ENCODE results near the gene C11orf68. TPM values are rescaled to one million over a fixed set of nuclear protein-coding genes. Genes with fewer than 3 reads are reported as not detected.

Gene C11orf68
- total and polyA plus RNA-seq, 9 of the 15 experiments (the other 6 are each of a cell fraction or from before 2014, with no cell fraction given), result 3.6 to 35.9 (median 12.8) TPM

DNA sequence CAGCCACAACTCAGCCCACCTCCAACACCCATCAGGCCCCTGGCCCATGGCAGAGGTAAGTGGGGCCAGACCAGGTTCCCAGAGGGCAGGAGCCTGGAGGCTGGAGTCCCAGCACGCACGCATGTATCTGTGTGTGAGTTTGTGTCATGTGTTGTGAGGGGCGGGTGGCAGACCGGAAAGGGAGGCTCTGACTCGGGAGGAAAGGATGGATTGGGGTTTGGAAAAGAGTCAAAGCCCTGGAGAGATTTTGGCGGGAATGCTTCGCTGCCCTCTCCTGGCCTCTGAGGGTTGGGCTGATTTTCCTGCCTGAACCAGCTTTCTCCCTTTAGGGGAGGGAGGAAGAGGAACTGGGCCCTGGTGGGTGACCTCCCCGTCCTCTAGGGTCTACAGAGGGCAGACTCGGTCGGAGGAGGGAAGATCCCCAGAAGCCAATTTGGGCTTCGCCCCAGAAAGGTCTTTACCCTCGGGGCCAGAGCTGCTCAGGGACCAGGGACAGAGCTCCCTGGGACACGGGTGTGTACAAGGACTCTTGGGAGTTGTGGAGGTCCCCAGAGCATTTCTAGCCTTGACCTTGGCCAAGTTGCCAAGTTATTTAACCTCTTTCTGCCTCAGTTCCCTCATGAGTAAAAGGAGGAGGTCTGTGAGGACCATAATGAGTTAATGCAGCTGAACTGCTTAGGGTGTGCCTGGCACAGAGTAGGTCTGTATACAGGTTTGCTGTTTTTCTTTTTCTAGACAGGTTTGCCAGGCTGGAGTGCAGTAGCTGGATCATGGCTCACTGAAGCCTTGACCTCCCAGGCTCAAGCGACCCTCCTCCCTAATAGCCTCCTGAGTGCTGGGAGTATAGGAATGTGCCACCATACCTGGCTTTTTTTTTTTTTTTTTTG is 6.9 kb downstream of the C11orf68 start (continued):
- TF ChIP-seq, protein P1, sequence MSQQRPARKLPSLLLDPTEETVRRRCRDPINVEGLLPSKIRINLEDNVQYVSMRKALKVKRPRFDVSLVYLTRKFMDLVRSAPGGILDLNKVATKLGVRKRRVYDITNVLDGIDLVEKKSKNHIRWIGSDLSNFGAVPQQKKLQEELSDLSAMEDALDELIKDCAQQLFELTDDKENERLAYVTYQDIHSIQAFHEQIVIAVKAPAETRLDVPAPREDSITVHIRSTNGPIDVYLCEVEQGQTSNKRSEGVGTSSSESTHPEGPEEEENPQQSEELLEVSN (IDR thresholded peaks at IDR 0.05; ENCODE audit: borderline replicate concordance in 1 of 2, extremely low read depth in 1 of 2, insufficient read depth in 1 of 2, insufficient read length in 1 of 2, low read depth in 1 of 2, low read length in 1 of 2, poor library complexity in 1 of 2, severe bottlenecking in 1 of 2), result peak; percentile 84 to 91
- TF ChIP-seq, protein P2, sequence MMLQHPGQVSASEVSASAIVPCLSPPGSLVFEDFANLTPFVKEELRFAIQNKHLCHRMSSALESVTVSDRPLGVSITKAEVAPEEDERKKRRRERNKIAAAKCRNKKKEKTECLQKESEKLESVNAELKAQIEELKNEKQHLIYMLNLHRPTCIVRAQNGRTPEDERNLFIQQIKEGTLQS (IDR thresholded peaks at IDR 0.05), result 0 out of 2 replicates have a peak, but pooled peaks have one; percentile 12
- TF ChIP-seq, protein P2 (CRISPR knock-in tag; conservative IDR thresholded peaks at IDR 0.05), result no peak
- TF ChIP-seq HDGF (IDR thresholded peaks at IDR 0.05) (no peak), RCOR1 (IDR thresholded peaks at IDR 0.05; ENCODE audit: borderline replicate concordance in 1 of 2, low read depth in 2 of 2, low read length in 2 of 2) (peak in 1 of 2 experiments; percentile 58; a peak in 1 of 4 replicates), RAD21 (CRISPR knock-in tag; conservative IDR thresholded peaks at IDR 0.05 in 1 of 2, IDR thresholded peaks at IDR 0.05 in 1 of 2) (peak; percentile 43 to 74; a peak in 3 of 4 replicates), POU5F1 (IDR thresholded peaks at IDR 0.05; ENCODE audit: borderline replicate concordance, low read depth, low read length, partially characterized antibody) (no peak), PHF21A (IDR thresholded peaks at IDR 0.05; ENCODE audit: borderline replicate concordance, low read depth) (no peak), BMI1 (IDR thresholded peaks at IDR 0.05; ENCODE audit: low read length) (no peak), LCOR (CRISPR knock-in tag; IDR thresholded peaks at IDR 0.05) (peak; percentile 86), KLF16 (IDR thresholded peaks at IDR 0.05) (peak; percentile 18; the same call in 1 of the 2 replicates), ZKSCAN1 (IDR thresholded peaks at IDR 0.05; ENCODE audit: low read depth, low read length) (peak; percentile 56; the same call in 1 of the 2 replicates), FOXA3 (CRISPR knock-in tag; conservative IDR thresholded peaks at IDR 0.05 in 1 of 2, IDR thresholded peaks at IDR 0.05 in 1 of 2) (0 out of 4 replicates have a peak, but pooled peaks of 1 of the 2 experiments have one; percentile 38)
- TF ChIP-seq, protein P3, sequence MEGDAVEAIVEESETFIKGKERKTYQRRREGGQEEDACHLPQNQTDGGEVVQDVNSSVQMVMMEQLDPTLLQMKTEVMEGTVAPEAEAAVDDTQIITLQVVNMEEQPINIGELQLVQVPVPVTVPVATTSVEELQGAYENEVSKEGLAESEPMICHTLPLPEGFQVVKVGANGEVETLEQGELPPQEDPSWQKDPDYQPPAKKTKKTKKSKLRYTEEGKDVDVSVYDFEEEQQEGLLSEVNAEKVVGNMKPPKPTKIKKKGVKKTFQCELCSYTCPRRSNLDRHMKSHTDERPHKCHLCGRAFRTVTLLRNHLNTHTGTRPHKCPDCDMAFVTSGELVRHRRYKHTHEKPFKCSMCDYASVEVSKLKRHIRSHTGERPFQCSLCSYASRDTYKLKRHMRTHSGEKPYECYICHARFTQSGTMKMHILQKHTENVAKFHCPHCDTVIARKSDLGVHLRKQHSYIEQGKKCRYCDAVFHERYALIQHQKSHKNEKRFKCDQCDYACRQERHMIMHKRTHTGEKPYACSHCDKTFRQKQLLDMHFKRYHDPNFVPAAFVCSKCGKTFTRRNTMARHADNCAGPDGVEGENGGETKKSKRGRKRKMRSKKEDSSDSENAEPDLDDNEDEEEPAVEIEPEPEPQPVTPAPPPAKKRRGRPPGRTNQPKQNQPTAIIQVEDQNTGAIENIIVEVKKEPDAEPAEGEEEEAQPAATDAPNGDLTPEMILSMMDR (IDR thresholded peaks at IDR 0.05 in 2 of 3, conservative IDR thresholded peaks at IDR 0.05 in 1 of 3; ENCODE audit: insufficient read depth in 2 of 3, low read depth in 1 of 3, low read length in 3 of 3), result peak; percentile 55 to 76 (median 58)
- TF ChIP-seq, protein P4, sequence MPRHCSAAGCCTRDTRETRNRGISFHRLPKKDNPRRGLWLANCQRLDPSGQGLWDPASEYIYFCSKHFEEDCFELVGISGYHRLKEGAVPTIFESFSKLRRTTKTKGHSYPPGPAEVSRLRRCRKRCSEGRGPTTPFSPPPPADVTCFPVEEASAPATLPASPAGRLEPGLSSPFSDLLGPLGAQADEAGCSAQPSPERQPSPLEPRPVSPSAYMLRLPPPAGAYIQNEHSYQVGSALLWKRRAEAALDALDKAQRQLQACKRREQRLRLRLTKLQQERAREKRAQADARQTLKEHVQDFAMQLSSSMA (CRISPR knock-in tag; IDR thresholded peaks at IDR 0.05), result no peak
- TF ChIP-seq, protein P5, sequence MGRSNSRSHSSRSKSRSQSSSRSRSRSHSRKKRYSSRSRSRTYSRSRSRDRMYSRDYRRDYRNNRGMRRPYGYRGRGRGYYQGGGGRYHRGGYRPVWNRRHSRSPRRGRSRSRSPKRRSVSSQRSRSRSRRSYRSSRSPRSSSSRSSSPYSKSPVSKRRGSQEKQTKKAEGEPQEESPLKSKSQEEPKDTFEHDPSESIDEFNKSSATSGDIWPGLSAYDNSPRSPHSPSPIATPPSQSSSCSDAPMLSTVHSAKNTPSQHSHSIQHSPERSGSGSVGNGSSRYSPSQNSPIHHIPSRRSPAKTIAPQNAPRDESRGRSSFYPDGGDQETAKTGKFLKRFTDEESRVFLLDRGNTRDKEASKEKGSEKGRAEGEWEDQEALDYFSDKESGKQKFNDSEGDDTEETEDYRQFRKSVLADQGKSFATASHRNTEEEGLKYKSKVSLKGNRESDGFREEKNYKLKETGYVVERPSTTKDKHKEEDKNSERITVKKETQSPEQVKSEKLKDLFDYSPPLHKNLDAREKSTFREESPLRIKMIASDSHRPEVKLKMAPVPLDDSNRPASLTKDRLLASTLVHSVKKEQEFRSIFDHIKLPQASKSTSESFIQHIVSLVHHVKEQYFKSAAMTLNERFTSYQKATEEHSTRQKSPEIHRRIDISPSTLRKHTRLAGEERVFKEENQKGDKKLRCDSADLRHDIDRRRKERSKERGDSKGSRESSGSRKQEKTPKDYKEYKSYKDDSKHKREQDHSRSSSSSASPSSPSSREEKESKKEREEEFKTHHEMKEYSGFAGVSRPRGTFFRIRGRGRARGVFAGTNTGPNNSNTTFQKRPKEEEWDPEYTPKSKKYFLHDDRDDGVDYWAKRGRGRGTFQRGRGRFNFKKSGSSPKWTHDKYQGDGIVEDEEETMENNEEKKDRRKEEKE (IDR thresholded peaks at IDR 0.05; ENCODE audit: borderline replicate concordance in 1 of 2, control insufficient read depth in 1 of 2, low read depth in 2 of 2, low read length in 1 of 2), result no peak
